A673 (cell line): ENCODE results near the gene ROBO2. TPM values are rescaled to one million over a fixed set of nuclear protein-coding genes. Genes with fewer than 3 reads are reported as not detected.

ENCODE experiments used
- BruUV-seq: library from RNA; stranded (reverse); fragments of 400-500 nt; replicated peaks from 2 replicates; lab custom pipeline; 2021; lab: Mats Ljungman, UMichigan
- CTCF ChIA-PET: fragments of 300-600 bp; sonication (Branson Sonifier 250); formaldehyde crosslinking; loops from one replicate; lab custom pipeline; 2022; ENCODE audit warnings: antibody characterized with exemption; lab: Charles Lee
- POLR2A ChIA-PET: fragments of 300-600 bp; sonication (Branson Sonifier 250); formaldehyde crosslinking; loops from one replicate; lab custom pipeline; 2022; ENCODE audit warnings: antibody characterized with exemption; ENCODE audit not compliant: low non-redundant PET; lab: Charles Lee
- DNase-seq: peaks from one replicate; pipeline ENCODE4 v3.0.0-alpha.2; 2015; ENCODE audit warnings: low spot score
- H3K27ac ChIP-seq: fragments of 200-600 bp; sonication (generic); 2 replicates; pipeline ENCODE4 v1.5.1; 2016; ENCODE audit warnings: mixed run types, low read depth, mild to moderate bottlenecking, mixed read lengths, antibody characterized with exemption, low read length; ENCODE audit not compliant: poor library complexity, severe bottlenecking
- H3K27me3 ChIP-seq: fragments of 200-600 bp; sonication (generic); replicated peaks from 2 replicates; pipeline ENCODE4 v1.6.1; 2017; ENCODE audit warnings: mixed run types, low read depth, mild to moderate bottlenecking, mixed read lengths, antibody characterized with exemption, low read length; ENCODE audit not compliant: insufficient read depth, poor library complexity
- H3K36me3 ChIP-seq: fragments of 200-600 bp; sonication (generic); 2 replicates; pipeline ENCODE4 v1.6.1; 2016; ENCODE audit warnings: mixed run types, mild to moderate bottlenecking, mixed read lengths, antibody characterized with exemption, low read length; ENCODE audit not compliant: insufficient read depth, poor library complexity, severe bottlenecking
- H3K4me1 ChIP-seq: fragments of 200-600 bp; sonication (generic); 2 replicates; pipeline ENCODE4 v1.6.1; 2017; ENCODE audit warnings: mixed run types, mild to moderate bottlenecking, mixed read lengths, antibody characterized with exemption, low read length; ENCODE audit not compliant: insufficient read depth, poor library complexity, severe bottlenecking
- H3K4me3 ChIP-seq: fragments of 200-600 bp; sonication (generic); 2 replicates; pipeline ENCODE4 v1.5.1; 2016; ENCODE audit warnings: low read depth, mixed run types, mild to moderate bottlenecking, mixed read lengths, low read length; ENCODE audit not compliant: poor library complexity, severe bottlenecking
- H3K9me3 ChIP-seq: fragments of 200-600 bp; sonication (generic); 2 replicates; pipeline ENCODE4 v1.6.1; 2016; ENCODE audit warnings: mixed run types, low read depth, mild to moderate bottlenecking, mixed read lengths, antibody characterized with exemption, low read length; ENCODE audit not compliant: poor library complexity, severe bottlenecking
- CTCF ChIP-seq: fragments of 300-800, 200-600 bp; sonication (generic); conservative IDR thresholded peaks from 2 replicates; pipeline ENCODE4 v1.5.1; 2017; ENCODE audit warnings: low read depth, mild to moderate bottlenecking, antibody characterized with exemption, low read length, moderate library complexity, mixed read lengths
- EZH2 ChIP-seq: fragments of 200-600 bp; sonication (generic); IDR thresholded peaks from 2 replicates; pipeline ENCODE4 v1.6.1; 2017; ENCODE audit warnings: borderline replicate concordance, low read depth, mild to moderate bottlenecking, mixed read lengths, antibody characterized with exemption, low read length; ENCODE audit not compliant: poor library complexity, severe bottlenecking
- intact Hi-C: fragments of 100-400 bp; cut with micrococcal nuclease; formaldehyde crosslinking; loops from one replicate; pipeline ENCODE4 v1.10.0; 2022; ENCODE audit not compliant: unreplicated experiment
- total RNA-seq: library from RNA; stranded (reverse); gene quantifications from 2 replicates; pipeline ENCODE4 v1.2.3, GENCODE V29; 2021

Gene ROBO2
- total RNA-seq, 1 experiment from 2014 or later, result 17.5 TPM

- Histone ChIP-seq H3K4me3 (no peak overlapping the region), H3K4me1 (no peaks in the 10 kb centered on the region), H3K27ac (no peak overlapping the region), H3K27me3 (no peaks in the 10 kb centered on the region), H3K36me3 (no peaks in the 10 kb centered on the region), H3K9me3 (no peaks in the 10 kb centered on the region)
- TF ChIP-seq EZH2 (no peak), CTCF (no peak)
- POLR2A ChIA-PET, result no interaction called here
- intact Hi-C loops, result no loop called here
- no TSS peak for BruUV-seq
- DNase-seq, result no peak
- CTCF ChIA-PET, result no interaction called here
Measured at GRCh38 chr3:77571971-77572715, 532.2 kb downstream of the ROBO2 start.

DNA sequence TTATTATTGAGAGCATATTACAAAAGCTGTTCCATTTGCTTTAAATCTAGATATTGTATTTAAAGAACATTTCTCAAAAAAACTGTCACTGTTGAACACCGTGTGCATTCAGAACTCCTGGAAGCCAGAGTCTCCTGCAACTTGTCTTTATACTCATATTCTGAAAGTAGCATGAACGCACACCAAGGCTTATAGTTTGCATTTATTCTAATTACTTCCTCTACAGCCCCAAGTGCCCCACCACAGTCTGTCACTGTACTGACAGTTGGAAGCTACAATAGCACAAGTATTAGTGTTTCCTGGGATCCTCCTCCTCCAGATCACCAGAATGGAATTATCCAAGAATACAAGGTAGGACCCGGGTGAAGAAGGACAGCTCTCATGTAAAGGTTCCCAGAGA lies 537.4 kb downstream of the ROBO2 start:
- POLR2A ChIA-PET, result no interaction called here
- H3K27me3 ChIP-seq, result no peaks in the 10 kb centered on the region
- no peak overlapping the region for H3K27ac ChIP-seq
- no TSS peak for BruUV-seq
- no peaks in the 10 kb centered on the region for H3K36me3 ChIP-seq
- CTCF ChIA-PET, result no interaction called here
- H3K4me1 ChIP-seq, result no peaks in the 10 kb centered on the region
- TF ChIP-seq CTCF, result no peak
- TF ChIP-seq EZH2, result no peak
- intact Hi-C loops, result no loop called here
- peak; percentile 0 for DNase-seq
- no peak overlapping the region for H3K4me3 ChIP-seq
- H3K9me3 ChIP-seq, result no peaks in the 10 kb centered on the region

GRCh38 chr3:77586216-77586615 lies 546.3 kb downstream of the ROBO2 start:
- no peak for DNase-seq
- BruUV-seq, result no TSS peak
- intact Hi-C loops, result no loop called here
- no peak for TF ChIP-seq EZH2
- TF ChIP-seq CTCF, result no peak
- Histone ChIP-seq H3K4me1 (peaks cover 1% of the 10 kb centered on the region), H3K27me3 (no peaks in the 10 kb centered on the region), H3K4me3 (no peak overlapping the region), H3K36me3 (no peaks in the 10 kb centered on the region), H3K27ac (no peak overlapping the region), H3K9me3 (no peaks in the 10 kb centered on the region)
- ChIA-PET POLR2A (no interaction called here), CTCF (no interaction called here)
